ENCODE data around the gene IFRD2.

- TF ChIP-seq, protein P1, sequence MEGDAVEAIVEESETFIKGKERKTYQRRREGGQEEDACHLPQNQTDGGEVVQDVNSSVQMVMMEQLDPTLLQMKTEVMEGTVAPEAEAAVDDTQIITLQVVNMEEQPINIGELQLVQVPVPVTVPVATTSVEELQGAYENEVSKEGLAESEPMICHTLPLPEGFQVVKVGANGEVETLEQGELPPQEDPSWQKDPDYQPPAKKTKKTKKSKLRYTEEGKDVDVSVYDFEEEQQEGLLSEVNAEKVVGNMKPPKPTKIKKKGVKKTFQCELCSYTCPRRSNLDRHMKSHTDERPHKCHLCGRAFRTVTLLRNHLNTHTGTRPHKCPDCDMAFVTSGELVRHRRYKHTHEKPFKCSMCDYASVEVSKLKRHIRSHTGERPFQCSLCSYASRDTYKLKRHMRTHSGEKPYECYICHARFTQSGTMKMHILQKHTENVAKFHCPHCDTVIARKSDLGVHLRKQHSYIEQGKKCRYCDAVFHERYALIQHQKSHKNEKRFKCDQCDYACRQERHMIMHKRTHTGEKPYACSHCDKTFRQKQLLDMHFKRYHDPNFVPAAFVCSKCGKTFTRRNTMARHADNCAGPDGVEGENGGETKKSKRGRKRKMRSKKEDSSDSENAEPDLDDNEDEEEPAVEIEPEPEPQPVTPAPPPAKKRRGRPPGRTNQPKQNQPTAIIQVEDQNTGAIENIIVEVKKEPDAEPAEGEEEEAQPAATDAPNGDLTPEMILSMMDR (conservative IDR thresholded peaks at IDR 0.05 in 1 of 2, IDR thresholded peaks at IDR 0.05 in 1 of 2; ENCODE audit: low read depth in 1 of 2, low read length in 2 of 2) = no peak
- no peak for TF ChIP-seq EZH2 (IDR thresholded peaks at IDR 0.05; ENCODE audit: low read length, missing control alignments)
Measured at GRCh38 chr3:50339485-50340146, 47.4 kb upstream of the IFRD2 start.
